Mucosa of descending colon (tissue), 3 donors: ENCODE data around the gene IL17C. TPM values are rescaled to one million over a fixed set of nuclear protein-coding genes. Genes with fewer than 3 reads are reported as not detected.

Experiments
- ATAC-seq: fragments of 200-7000 bp; cut with Tn5 transposase; one replicate; pipeline ENCODE4 v1.9.1; 2020; ENCODE audit warnings: mild to moderate bottlenecking, moderate library complexity
- DNase-seq, 3 donors: peaks; one replicate each; pipeline ENCODE4 v3.0.0-alpha.2; 2020
- H3K36me3 ChIP-seq: fragments of 200-600 bp; one replicate; pipeline ENCODE4 v1.8.0; 2021; ENCODE audit warnings: low read depth, mild to moderate bottlenecking
- H3K4me1 ChIP-seq: fragments of 200-600 bp; one replicate; pipeline ENCODE4 v1.8.0; 2021; ENCODE audit warnings: low read depth, mild to moderate bottlenecking
- H3K4me3 ChIP-seq: fragments of 200-600 bp; one replicate; pipeline ENCODE4 v1.8.0; 2021; ENCODE audit warnings: mild to moderate bottlenecking
- H3K9me3 ChIP-seq: fragments of 200-600 bp; one replicate; pipeline ENCODE4 v1.8.0; 2021; ENCODE audit warnings: mild to moderate bottlenecking
- intact Hi-C, 2 donors: fragments of 100-400 bp; cut with DNase I in 1 of 2; cut with micrococcal nuclease in 1 of 2; formaldehyde crosslinking; loops; one replicate each; pipeline versions ENCODE4 v1.11.0 to v1.11.1; 2022; cut with DNase I, micrococcal nuclease
- total RNA-seq, 3 donors: library from RNA; stranded (reverse); fragmentation: NEBNext Ultra II Directional in 2 of 3; extraction: Animal tissue kit (Norgen Biotek cat#: 25700) in 2 of 3; gene quantifications; one replicate each; pipeline versions ENCODE4 v1.2.1 to v1.2.4, GENCODE V29; 2021 to 2023
- TF ChIP-seq, protein P1 (sequence below): fragments of 200-600 bp; IDR thresholded peaks from one replicate; pipeline ENCODE4 v1.8.0; 2022; ENCODE audit warnings: antibody characterized with exemption, mild to moderate bottlenecking
- donor health status: DM: no; HTN: no; CAD: no; lungs with moderate emphysema.
- donor health status: DM: no; HTN: no; CAD: no.
- donor health status: DM: no; HTN: yes; CAD: no.

The IL17C gene
- total RNA-seq, 3 donors from 2014 or later = not detected

DNA sequence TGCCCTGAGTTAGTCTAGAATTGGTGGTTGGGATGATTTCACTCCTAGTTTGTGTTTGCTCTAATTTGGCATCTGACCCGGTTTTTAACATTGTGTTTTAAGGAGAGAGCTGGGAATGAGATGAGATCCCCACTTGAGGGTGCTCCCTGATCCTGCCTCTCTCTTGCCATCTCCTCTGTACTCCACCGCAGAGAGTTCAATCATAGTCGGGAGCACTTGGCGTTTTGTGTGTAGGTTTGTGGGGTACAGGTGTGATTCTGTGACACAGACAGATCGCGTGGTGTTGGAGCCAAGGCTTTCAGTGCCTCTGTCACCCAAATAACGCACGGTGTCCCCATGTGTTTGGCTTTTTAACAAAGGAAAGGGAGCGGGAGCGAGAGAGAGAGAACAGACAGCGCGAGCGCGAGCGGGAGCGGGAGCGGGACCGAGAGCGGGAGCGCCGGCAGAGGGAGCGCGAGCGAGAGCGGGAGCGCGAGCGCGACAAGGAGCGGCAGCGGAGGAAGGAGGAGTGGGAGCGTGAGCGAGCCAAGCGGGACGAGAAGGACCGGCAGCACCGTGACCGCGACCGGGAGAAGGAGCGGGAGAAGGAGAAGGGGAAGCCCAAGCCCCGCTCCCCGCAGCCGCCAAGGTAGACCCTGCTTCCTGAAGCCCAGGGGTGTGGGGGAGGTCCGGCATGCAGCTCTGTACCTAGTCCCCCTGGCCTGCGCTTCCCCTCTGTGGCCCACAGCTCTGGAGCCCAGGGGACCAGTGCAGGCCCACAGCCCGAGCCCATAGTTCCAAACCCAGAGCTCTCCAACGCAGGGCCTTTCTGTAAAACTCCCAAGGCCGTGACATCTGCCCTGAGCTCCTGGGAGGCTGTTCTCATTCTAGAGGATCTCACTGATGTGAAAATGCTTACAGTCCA, 27.2 kb upstream of the IL17C start:
- intact Hi-C loops = no loop called here
- ATAC-seq (no peak), DNase-seq (no peak)
- TF ChIP-seq, protein P1, sequence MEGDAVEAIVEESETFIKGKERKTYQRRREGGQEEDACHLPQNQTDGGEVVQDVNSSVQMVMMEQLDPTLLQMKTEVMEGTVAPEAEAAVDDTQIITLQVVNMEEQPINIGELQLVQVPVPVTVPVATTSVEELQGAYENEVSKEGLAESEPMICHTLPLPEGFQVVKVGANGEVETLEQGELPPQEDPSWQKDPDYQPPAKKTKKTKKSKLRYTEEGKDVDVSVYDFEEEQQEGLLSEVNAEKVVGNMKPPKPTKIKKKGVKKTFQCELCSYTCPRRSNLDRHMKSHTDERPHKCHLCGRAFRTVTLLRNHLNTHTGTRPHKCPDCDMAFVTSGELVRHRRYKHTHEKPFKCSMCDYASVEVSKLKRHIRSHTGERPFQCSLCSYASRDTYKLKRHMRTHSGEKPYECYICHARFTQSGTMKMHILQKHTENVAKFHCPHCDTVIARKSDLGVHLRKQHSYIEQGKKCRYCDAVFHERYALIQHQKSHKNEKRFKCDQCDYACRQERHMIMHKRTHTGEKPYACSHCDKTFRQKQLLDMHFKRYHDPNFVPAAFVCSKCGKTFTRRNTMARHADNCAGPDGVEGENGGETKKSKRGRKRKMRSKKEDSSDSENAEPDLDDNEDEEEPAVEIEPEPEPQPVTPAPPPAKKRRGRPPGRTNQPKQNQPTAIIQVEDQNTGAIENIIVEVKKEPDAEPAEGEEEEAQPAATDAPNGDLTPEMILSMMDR = no peak
- no peaks in the 10 kb centered on the region for H3K36me3 ChIP-seq
- H3K4me1 ChIP-seq = peaks cover 7% of the 10 kb centered on the region
- no peaks in the 10 kb centered on the region for H3K9me3 ChIP-seq
- H3K4me3 ChIP-seq = no peak overlapping the region

GRCh38 chr16:88613293-88613692, 25.1 kb upstream of the IL17C start:
- H3K36me3 ChIP-seq = no peaks in the 10 kb centered on the region
- ATAC-seq = no peak
- H3K4me1 ChIP-seq = peaks cover 28% of the 10 kb centered on the region
- intact Hi-C loops = no loop called here
- no peak for DNase-seq
- no peaks in the 10 kb centered on the region for H3K9me3 ChIP-seq
- TF ChIP-seq, protein P1 = no peak
- H3K4me3 ChIP-seq = no peak overlapping the region

- no peaks in the 10 kb centered on the region for H3K36me3 ChIP-seq
- TF ChIP-seq, protein P1 = no peak
Observed at GRCh38 chr16:88613911-88614817, 24.2 kb upstream of the IL17C start.

DNA sequence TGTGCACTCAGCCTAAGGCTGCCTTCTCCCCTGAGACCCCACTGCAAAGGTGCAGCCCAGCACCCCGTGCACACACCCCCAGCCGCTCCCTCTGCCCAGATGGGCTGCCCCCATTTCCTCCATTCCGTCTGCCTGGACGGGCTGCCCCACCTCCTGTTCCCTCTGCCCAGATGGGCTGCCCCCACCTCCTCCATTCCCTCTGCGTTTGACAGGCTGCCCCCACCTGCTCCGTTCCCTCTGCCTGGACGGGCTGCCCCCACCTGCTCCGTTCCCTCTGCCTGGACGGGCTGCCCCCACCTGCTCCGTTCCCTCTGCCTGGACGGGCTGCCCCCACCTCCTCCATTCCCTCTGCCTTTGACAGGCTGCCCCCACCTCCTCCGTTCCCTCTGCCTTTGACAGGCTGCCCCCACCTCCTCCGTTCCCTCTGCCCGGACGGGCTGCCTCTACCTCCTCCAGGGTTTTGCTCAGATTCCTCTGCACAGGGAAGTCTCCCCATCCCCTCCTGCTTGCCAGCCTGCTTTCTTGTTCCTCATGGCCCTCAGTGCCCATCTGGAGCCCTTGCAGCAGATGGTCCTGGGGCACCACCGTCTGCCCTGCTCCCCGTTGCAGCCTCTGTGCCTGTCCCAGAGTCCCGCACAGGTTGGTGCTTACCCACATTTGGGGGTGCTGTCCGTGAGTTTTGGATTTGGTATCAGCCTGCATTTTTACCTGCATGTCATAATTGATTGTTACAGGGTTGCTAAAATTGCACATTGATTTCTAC, 23.4 kb upstream of the IL17C start:
- Histone ChIP-seq H3K4me1 (peaks cover 31% of the 10 kb centered on the region), H3K4me3 (no peak overlapping the region), H3K36me3 (no peaks in the 10 kb centered on the region), H3K9me3 (no peaks in the 10 kb centered on the region)
- DNase-seq (no peak), ATAC-seq (no peak)
- intact Hi-C loops = no loop called here
- TF ChIP-seq, protein P1 = no peak

More at GRCh38 chr16:88613911-88614817, 24.2 kb upstream of the IL17C start:
- H3K4me1 ChIP-seq = peaks cover 31% of the 10 kb centered on the region
- no peaks in the 10 kb centered on the region for H3K9me3 ChIP-seq
- H3K4me3 ChIP-seq = no peak overlapping the region
- ATAC-seq (no peak), DNase-seq (peak in 1 of 3 donors; percentile 10)
- intact Hi-C loops = no loop called here

GRCh38 chr16:88616320-88616719, 22.1 kb upstream of the IL17C start:
- Histone ChIP-seq H3K4me1 (peaks cover 31% of the 10 kb centered on the region), H3K9me3 (no peaks in the 10 kb centered on the region), H3K36me3 (no peaks in the 10 kb centered on the region), H3K4me3 (no peak overlapping the region)
- peak; percentile 90 to 92 (median 91) for DNase-seq
- peak; percentile 83 for ATAC-seq
- intact Hi-C loops = no loop called here
- TF ChIP-seq, protein P1 = no peak
